WI38 (cell line): ENCODE data around the gene BATF3.
"Not testable (repeated sequence)": the region's sequence is repeated elsewhere in the genome, so short reads cannot be mapped to it uniquely, and the experiment has no call there.

Experiments
- H3K4me3 ChIP-seq: 2 replicates; pipeline ENCODE4 v1.5.1; 2011; ENCODE audit warnings: low read depth, mild to moderate bottlenecking, control low read depth, low read length
- CTCF ChIP-seq: IDR thresholded peaks from 2 replicates; pipeline ENCODE4 v1.5.1; 2012; ENCODE audit warnings: low read depth, mild to moderate bottlenecking, control low read depth, low read length

Gene BATF3

DNA sequence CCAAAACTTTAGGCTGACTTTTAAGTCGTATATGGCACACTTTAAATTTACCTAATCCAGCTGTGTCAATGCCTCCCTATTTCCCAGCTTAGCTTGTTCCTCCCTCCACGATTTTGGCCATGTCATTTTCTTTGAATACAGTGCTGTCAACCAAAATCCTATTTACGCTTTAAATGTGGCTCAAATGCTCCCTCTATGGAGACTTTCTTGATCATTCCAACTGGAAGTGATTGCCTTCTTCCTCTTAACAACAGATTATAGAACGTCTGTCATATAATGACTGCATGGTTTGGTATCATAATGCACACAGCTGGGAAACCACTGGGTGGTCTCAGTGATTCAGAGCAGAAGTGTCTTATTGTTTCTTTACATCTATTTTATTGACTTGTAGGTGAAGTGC is 18.9 kb upstream of the BATF3 start:
- no peak overlapping the region for H3K4me3 ChIP-seq
- TF ChIP-seq CTCF: no peak

DNA sequence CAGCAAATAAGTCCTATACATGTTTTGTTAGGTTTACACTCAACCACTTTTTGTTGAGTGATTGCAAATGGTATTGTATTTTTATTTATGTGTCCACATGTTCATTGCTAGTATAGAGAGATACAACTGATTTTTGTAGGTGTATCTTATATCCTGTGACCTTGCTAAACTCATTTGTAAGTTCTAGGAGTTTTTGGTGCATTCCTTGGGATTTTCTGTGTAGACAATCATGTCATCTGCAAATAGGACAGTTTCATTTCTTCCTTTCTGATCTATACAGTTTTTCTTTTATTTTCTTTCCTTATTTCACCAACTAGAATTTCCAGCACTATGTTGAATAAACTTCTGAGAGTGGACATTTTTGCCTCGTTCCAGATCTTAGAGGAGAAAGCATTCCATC is 16.5 kb upstream of the BATF3 start:
- H3K4me3 ChIP-seq: no peak overlapping the region
- TF ChIP-seq CTCF: no peak

DNA sequence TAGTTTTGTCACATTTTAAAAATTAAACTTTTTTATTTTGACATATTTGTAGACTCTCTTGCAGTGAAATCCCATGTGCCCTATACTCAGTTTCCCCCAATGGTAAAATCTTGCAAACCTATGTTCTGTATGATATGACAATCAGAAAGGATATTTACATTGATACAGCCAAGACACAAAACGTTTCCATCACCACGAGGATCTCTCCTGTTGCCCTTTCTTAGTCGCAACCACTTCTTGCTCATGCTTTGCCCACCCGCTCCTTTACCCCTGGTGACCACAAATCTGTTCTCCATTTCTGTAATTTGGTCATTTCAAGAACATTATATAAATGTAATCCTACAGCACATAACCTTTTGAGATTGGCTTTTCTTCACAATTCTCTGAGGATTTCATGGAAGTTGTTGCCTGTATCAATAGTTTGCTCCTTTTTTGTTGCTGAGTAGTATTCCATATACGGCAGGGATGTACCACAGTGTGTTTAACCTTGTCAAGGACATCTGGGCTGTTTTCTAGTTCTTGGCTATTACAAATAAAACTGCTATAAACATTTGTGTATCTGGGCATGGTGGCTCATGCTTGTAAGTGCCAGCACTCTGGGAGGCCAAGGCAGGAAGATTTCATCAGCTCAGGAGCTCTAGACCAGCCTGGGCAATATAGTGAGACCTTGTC is 14.0 kb upstream of the BATF3 start:
- no peak overlapping the region for H3K4me3 ChIP-seq
- no peak for TF ChIP-seq CTCF

- TF ChIP-seq CTCF: no peak
- H3K4me3 ChIP-seq: no peak overlapping the region
Measured at GRCh38 chr1:212712451-212713303, 13.0 kb upstream of the BATF3 start.

GRCh38 chr1:212711974-212712373 is 12.3 kb upstream of the BATF3 start:
- H3K4me3 ChIP-seq: not testable (repeated sequence)

DNA sequence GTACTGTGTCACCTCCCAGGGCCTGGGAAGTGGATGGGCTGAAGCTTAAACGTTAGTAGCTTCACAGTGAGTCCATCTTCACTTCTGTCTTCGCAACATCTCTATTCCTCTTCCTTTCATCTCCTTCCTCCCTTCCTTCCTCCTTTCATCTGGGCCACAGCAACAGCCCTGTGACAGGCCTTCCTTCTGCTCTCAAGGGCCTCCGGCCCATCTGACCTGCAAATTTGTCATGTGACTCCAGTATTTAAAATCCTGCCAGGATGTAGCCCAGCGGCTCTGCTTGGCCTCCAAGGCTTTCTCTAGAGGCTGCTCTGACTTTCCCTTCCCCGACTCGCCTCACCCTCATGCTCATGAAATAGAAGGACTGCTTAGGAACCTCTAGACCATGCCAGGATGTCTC is 10.9 kb upstream of the BATF3 start:
- no peak overlapping the region for H3K4me3 ChIP-seq
- TF ChIP-seq CTCF: no peak

DNA sequence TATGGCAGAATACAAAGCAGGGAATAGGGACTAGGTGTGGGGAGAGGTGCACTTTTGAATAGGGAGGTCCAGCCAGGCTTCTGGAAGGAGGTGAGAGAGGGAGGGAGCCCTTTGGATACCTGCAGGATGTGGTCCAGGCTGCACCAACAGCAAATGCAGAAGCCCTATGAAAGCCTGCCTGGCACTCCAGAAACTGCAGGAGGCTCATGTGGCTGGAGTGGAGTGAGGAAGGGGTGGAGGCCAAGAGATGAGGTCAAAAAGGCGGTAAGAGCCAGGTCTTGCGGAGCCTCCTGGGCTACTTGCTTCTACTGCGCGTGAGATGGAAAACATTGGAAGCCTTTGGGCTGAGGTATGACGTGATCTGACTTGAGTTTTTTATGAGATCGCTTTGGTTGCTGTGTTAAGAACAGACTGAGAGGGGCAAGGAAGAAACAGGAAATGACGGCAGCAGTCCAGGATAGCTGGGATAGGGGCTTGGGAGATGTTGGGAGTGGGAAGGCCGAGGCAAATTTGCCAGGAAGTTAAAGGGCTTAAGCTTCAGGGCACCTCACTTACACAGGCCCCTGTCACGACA is 4.4 kb upstream of the BATF3 start:
- no peak overlapping the region for H3K4me3 ChIP-seq
- TF ChIP-seq CTCF: no peak
